Parathyroid adenoma (tissue), 2 donors: ENCODE measurements around the gene ATP11B.

Experiments
- H2AFZ ChIP-seq: fragments of 300-600 bp; sonication (generic); one replicate; pipeline ENCODE4 v1.7.0; 2017; ENCODE audit warnings: antibody characterized with exemption, mild to moderate bottlenecking
- H3K27ac ChIP-seq: fragments of 300-600 bp; sonication (generic); one replicate; pipeline ENCODE4 v1.7.0; 2017
- H3K27me3 ChIP-seq: fragments of 300-600 bp; sonication (generic); one replicate; pipeline ENCODE4 v1.7.0; 2017; ENCODE audit warnings: low read length; ENCODE audit not compliant: control insufficient read depth, insufficient read depth
- H3K36me3 ChIP-seq: fragments of 300-600 bp; sonication (generic); one replicate; pipeline ENCODE4 v1.7.0; 2017; ENCODE audit warnings: low read length; ENCODE audit not compliant: control insufficient read depth, insufficient read depth
- H3K4me1 ChIP-seq: fragments of 300-600 bp; sonication (generic); one replicate; pipeline ENCODE4 v1.7.0; 2017; ENCODE audit warnings: control low read depth
- H3K4me2 ChIP-seq: fragments of 300-600 bp; sonication (generic); one replicate; pipeline ENCODE4 v1.7.0; 2017; ENCODE audit warnings: low read length
- H3K4me3 ChIP-seq: fragments of 300-600 bp; sonication (generic); one replicate; pipeline ENCODE4 v1.7.0; 2017; ENCODE audit warnings: low read depth, low read length
- H3K79me2 ChIP-seq: fragments of 300-600 bp; sonication (generic); one replicate; pipeline ENCODE4 v1.7.0; 2017; ENCODE audit warnings: control low read depth
- H3K9ac ChIP-seq: fragments of 300-600 bp; sonication (generic); one replicate; pipeline ENCODE4 v1.7.0; 2017; ENCODE audit warnings: mild to moderate bottlenecking
- H3K9me3 ChIP-seq: fragments of 300-600 bp; sonication (generic); one replicate; pipeline ENCODE4 v1.7.0; 2017; ENCODE audit warnings: low read length; ENCODE audit not compliant: control insufficient read depth
- CTCF ChIP-seq: fragments of 300-600 bp; sonication (generic); IDR thresholded peaks from one replicate; pipeline ENCODE4 v1.7.0; 2017; ENCODE audit warnings: antibody characterized with exemption, mild to moderate bottlenecking
- donor health status: primary hyperparathyroidism.

The ATP11B gene

GRCh38 chr3:182936239-182936917 is 143.1 kb downstream of the ATP11B start:
- peak overlapping the region; percentile 6 for H3K27ac ChIP-seq
- peaks cover 7% of the 10 kb centered on the region for H3K4me1 ChIP-seq
- no peak overlapping the region for H3K4me2 ChIP-seq
- H3K9ac ChIP-seq, result no peak overlapping the region
- H3K27me3 ChIP-seq, result no peaks in the 10 kb centered on the region
- no peak overlapping the region for H2AFZ ChIP-seq
- H3K9me3 ChIP-seq, result no peaks in the 10 kb centered on the region
- no peak for TF ChIP-seq CTCF
- no peak overlapping the region for H3K4me3 ChIP-seq
- H3K36me3 ChIP-seq, result no peaks in the 10 kb centered on the region
- no peaks in the 10 kb centered on the region for H3K79me2 ChIP-seq

GRCh38 chr3:182936918-182937285 is 143.6 kb downstream of the ATP11B start:
- no peak overlapping the region for H3K4me3 ChIP-seq
- no peak overlapping the region for H3K9ac ChIP-seq
- H3K36me3 ChIP-seq, result no peaks in the 10 kb centered on the region
- no peak overlapping the region for H3K27ac ChIP-seq
- H3K27me3 ChIP-seq, result no peaks in the 10 kb centered on the region
- peaks cover 7% of the 10 kb centered on the region for H3K4me1 ChIP-seq
- H3K4me2 ChIP-seq, result no peak overlapping the region
- H3K9me3 ChIP-seq, result no peaks in the 10 kb centered on the region
- no peak overlapping the region for H2AFZ ChIP-seq
- no peak for TF ChIP-seq CTCF
- no peaks in the 10 kb centered on the region for H3K79me2 ChIP-seq

GRCh38 chr3:182937293-182938051 is 144.2 kb downstream of the ATP11B start:
- Histone ChIP-seq H3K9me3 (no peaks in the 10 kb centered on the region), H3K4me2 (no peak overlapping the region), H2AFZ (no peak overlapping the region), H3K79me2 (no peaks in the 10 kb centered on the region), H3K4me3 (no peak overlapping the region), H3K4me1 (peaks cover 7% of the 10 kb centered on the region), H3K36me3 (no peaks in the 10 kb centered on the region), H3K27ac (no peak overlapping the region), H3K9ac (no peak overlapping the region), H3K27me3 (no peaks in the 10 kb centered on the region)
- no peak for TF ChIP-seq CTCF

- no peaks in the 10 kb centered on the region for H3K27me3 ChIP-seq
- H2AFZ ChIP-seq, result no peak overlapping the region
- H3K4me1 ChIP-seq, result peaks cover 7% of the 10 kb centered on the region
- no peak overlapping the region for H3K9ac ChIP-seq
- no peaks in the 10 kb centered on the region for H3K9me3 ChIP-seq
- no peak for TF ChIP-seq CTCF
- no peaks in the 10 kb centered on the region for H3K79me2 ChIP-seq
- no peaks in the 10 kb centered on the region for H3K36me3 ChIP-seq
- H3K4me2 ChIP-seq, result no peak overlapping the region
- no peak overlapping the region for H3K27ac ChIP-seq
- H3K4me3 ChIP-seq, result no peak overlapping the region
Observed at GRCh38 chr3:182940266-182940808, 147.0 kb downstream of the ATP11B start.
